NCI-H1436 (cell line): ENCODE measurements around the gene FGF14.
A peak's percentile ranks its signal among the peaks of the same experiment; 100 is the strongest.

ENCODE experiments used
- DNase-seq: peaks from one replicate; lab custom pipeline; 2025; lab: John Stamatoyannopoulos, UW

FGF14 gene

DNA sequence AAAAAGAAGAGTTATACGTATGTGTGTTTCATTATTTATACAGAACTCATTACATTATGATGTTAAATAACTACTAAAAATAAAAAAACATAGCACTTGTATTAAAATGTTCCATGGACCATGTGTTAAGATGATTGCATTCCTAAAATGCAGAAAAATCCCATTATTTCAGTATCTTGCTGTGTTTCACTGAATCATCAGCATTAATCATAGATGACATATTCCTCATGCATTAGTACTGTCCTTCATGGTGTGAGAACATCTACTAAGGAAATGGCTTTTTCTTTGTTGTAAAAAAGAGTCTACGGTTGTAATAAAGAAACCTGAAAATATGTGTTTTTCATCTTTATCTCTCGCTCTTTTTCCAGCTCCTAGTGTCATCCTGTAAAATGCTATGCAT, 416.5 kb downstream of the FGF14 start:
- DNase-seq = no peak

DNA sequence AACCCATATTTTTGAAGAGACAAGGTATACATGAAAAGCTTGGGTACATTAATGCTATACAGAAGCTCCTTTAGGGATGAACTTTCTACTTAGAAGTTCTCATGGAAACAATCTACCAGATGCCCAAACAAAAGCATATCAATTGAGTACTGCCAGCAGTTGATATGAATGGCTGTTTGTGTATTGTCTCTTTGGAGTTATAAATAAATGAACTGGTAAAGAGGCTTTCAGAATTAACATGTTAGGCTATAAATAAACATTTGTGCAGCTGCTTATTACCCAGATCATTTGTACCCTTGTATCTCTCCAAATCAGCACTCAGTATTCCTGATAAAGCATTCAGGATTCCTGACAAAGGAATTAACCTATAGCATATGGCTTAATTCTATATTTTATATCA, 418.9 kb downstream of the FGF14 start:
- DNase-seq = no peak

GRCh38 chr13:101979825-101980224, 422.0 kb downstream of the FGF14 start:
- no peak for DNase-seq

DNA sequence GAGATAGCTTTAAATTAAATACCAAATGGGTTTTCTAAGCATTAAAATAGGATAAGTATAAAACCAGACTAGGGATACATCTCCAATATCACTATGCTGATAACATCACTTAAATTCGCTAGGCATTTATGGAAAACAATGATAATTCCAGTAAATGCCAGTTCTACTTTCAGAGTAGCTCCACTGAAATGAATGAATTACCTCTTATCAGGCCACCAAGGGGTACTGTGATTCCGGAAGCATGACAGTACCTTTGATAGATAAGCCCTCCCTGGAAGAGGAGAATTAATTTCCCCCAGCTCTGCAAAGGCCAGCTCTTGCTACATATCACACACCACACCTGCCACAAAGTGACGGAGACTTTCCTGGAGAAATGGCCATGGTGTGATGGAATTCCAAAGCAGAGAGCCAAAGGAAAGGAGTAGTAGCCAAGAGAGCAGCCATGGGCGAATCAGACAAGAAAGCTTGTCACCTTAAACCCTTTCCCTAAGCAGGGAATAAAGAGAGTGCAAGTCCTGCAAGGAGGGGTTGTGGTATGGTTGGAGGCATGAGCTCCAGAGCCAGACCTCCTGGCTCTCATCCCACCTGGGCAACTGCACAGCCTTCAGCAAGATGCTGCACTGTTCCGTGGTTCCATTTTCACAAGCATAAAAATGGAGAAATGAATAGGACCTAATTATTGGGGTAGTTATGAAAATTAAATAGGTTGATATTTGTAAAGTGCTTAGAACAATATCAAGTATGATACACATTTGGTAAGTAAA, 423.1 kb downstream of the FGF14 start:
- DNase-seq = no peak

- no peak for DNase-seq
Measured at GRCh38 chr13:101977475-101977874, 424.4 kb downstream of the FGF14 start.

DNA sequence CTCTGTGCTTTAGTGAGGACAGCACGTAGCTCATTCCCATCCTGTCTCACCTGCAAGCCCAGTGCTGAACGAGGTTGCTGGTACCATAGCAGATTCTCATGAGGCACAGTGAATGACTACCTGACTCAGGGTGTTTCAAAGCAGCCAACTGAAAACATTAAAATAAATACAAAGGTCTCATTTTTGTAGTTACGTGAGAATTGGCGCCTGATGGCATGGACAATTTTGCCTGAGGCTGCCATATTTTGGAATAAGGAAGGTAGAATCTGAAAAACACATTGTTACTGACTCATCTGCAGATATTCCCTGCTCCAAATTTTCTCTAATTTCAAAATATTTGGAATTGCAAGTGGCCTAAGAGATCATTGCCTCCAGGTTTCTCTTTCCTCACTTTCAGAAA, 429.7 kb downstream of the FGF14 start:
- no peak for DNase-seq

DNA sequence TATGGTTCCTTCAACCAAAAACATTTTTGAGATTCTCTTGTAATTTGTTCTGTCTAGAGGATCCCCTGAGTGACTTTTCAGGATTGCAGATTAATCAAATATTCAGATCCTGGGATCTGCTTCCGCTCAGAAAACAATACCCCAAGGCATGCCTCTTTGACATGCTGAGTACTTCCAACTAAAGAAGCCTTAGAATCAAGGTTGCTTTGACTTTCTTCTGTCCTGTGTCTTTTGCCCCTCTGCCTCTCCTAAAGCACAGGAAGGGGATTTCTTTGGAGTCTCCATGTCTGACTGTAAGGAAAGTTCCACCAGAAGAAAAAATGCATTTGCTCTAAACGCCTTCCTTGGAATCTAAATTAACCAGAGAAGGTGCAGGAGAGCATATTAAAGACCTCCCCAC, 431.5 kb downstream of the FGF14 start:
- DNase-seq = no peak

DNA sequence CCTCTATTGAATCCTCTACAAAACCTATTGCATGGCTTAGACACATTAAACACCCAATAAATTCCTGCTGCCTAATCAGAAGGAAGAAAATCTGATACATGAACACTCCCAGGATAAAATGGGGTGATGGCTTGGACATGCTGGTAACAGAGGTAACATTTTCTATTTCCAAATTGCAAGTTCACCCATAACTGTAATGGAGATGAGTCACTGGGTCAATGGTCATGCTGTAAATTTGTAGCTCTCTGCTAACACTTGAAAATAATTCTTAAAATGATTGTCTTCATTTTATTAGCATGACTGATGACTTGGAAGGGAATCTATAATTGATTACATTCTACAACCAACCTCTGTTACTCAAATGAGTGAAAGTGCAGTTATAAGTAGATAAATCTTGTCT, 434.1 kb downstream of the FGF14 start:
- DNase-seq = no peak

GRCh38 chr13:101967216-101967615, 434.6 kb downstream of the FGF14 start:
- no peak for DNase-seq

GRCh38 chr13:101965096-101965495, 436.8 kb downstream of the FGF14 start:
- no peak for DNase-seq

- no peak for DNase-seq
Measured at GRCh38 chr13:101959016-101959415, 442.8 kb downstream of the FGF14 start.

DNA sequence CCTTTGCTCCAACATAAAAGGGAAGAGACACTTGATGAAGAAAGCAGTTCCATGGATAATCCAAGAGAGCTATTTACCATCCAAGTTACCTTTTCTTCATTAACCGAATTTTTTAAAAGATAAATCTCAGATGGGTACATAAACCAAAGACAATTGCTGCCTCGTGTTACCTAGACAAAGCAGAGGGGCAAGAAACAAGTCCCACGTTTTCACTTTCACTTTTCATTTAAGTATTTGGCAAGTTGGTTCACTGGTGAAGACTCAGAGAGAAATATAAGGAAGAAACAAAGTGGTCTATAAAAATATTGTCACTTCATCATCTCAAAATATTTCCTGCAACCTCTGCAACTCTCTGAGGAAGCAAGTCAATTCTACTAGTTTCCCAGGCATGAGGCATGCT, 446.1 kb downstream of the FGF14 start:
- DNase-seq = no peak

DNA sequence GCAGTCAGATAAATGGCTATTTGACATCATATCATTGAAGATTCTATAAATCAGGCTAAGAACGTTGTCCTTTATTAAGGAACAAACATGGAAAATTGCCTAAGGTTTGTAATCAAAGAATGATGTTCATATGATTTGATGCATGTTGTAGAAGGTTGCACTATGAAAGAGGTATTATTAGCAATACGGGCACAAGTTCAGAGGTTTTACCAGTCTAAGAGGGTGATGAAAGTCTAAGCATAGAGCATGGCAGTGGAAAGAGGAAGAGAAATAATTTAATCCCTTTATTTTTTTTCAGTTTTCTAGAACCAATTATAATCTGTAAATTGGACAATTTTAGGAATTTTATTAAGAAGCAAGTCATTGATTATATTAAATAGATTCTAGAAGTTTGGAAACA, 450.7 kb downstream of the FGF14 start:
- DNase-seq = no peak

DNA sequence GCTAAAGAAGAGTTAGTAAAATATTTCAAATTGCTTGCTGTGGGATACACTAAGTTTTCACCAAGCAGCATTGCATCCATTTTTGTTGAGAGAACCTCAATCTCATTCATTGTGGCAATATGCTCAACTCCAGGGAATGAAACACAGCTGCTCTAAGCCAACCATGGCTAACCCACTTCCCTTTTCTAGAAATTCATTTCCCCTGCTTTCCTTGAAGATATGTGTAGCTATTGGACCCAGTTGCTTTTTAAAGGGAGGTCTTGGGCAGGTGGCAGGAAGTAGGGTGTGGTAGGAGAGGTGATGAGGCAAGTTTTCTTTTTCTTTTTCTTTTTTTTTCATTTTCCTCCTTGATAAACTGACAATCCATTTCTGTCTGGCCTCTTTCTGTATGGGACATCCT, 452.2 kb downstream of the FGF14 start:
- DNase-seq = no peak

DNA sequence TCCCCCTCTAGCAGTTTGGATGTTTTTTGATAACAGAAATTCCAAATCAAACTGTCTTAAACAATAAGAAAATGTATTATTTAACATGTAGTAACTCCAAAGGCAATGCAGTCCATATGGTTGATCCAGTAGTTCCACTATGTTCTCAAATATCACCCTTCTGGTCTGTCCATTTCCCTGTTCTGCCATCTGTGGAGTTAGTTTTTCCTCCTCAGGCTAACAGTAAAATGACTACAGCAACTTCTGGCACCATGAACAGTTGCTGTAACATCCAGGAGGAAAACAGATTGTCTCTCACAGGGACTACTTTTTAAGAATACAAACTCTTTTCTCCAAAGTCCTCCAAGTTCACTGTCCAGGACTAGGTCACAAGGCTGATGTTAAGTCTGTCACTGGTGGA, 455.4 kb downstream of the FGF14 start:
- no peak for DNase-seq

GRCh38 chr13:101945435-101945834, 456.4 kb downstream of the FGF14 start:
- DNase-seq = no peak

- DNase-seq = no peak
Measured at GRCh38 chr13:101944521-101944920, 457.3 kb downstream of the FGF14 start.

DNA sequence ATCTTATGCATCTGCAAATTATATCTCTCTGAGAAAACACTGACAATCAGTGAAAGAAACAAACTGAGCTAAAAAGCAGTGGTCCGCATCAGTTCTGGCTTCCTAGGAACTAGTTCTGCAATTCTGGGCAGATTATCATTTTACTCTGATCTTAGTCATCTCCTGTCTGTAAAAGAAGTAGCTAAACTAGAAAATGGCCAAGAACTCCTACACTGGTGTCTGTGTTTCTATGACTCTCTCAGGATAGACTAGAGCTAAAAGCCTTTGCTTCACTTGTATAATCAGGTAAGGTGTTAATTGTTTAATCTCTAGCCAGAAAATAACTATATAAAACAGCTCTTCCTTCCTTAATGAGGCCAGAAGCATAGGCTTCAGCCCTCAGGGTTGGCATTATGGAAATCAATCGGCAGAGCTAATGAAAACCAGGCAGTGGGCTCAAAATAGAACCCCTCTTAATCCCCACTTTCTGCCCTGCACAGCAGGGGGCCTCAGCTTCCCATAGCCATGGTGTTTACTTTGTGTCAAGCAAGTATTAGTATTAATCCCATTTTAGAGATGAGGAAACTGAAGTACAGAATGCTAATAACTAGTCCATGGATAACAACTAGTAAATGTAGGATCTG, 459.2 kb downstream of the FGF14 start:
- no peak for DNase-seq

- peak; percentile 63 for DNase-seq
Measured at GRCh38 chr13:101942038-101942437, 459.8 kb downstream of the FGF14 start.

- DNase-seq = no peak
Measured at GRCh38 chr13:101941095-101941783, 460.6 kb downstream of the FGF14 start.

- no peak for DNase-seq
Measured at GRCh38 chr13:101939370-101939769, 462.5 kb downstream of the FGF14 start.

DNA sequence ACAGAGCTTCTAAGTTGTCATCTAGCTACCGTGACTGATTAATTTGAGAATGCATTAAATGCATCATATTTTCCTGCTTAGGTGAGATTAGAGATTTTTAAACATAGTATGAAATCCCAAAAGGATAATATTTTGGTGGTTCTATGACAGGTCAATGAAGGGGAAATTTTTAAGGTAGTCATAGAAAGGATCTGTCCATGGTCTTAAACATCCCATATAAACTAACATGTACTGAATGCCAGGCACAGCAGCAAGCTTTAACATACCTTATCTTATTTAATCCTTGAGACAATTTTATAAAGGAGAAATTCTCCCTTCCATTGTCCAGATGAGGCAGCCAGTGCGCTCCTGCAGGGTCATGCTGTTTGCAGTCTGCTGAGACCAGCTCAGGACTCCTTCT, 466.0 kb downstream of the FGF14 start:
- DNase-seq = no peak

GRCh38 chr13:101931186-101931585, 470.7 kb downstream of the FGF14 start:
- no peak for DNase-seq
